OCI-M1 (cell line): ENCODE data around the gene SLC7A6OS.
"Not testable (repeated sequence)": the region's sequence is repeated elsewhere in the genome, so short reads cannot be mapped to it uniquely, and the experiment has no call there.

Source experiments
- DNase-seq: peaks from one replicate; lab custom pipeline; 2025; lab: John Stamatoyannopoulos, UW

SLC7A6OS gene

DNA sequence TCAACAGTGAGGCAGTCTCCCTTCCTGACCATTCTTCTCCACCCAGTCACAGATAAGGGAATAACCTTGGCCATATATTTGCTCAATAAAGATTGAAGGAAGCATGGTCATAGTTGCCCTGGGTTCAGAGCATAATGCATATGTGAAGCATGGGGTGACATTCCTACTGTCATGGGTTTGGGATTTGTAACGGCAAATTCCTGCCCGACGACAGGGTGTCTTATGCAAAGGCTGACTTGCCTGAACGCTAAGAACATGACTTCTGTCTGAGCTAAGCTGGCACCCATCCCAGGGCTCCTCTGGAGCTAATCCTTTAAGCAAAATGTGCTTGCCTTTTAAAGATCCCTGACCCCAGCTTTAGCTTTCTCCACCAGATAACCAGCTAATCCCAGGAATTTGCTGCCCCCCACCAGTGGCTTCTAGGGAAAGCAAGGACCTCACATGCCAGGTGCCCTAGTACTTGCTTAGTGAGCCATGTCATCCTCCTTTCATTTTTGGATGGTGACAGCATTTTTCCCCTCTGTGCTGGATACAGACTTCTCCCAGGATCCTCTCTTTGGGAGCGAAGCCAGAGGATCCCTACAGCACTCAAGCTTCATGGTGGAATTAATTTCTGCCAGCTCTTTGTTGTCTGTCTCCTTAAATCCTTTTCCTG is 11.7 kb downstream of the SLC7A6OS start:
- no peak for DNase-seq

DNA sequence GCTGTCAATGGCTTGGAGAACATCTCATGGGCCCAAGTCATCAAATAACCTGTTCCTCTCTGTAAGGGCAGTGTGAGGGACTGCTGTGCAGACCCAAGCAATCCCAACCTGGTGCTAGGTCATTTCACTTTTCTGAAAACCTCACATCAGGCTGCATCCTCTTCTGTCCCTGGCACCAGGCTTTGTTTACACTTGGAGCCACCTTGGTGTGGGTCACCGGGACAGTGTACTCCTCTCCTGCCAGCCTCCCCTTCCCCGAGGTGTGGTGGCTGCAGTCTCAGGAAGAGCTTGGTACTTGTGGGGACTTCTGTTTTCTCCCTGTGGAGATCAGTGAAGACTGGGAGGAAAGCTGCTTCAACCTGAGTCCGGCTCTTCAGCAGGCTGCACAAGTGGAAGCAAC is 12.4 kb downstream of the SLC7A6OS start:
- no peak for DNase-seq

DNA sequence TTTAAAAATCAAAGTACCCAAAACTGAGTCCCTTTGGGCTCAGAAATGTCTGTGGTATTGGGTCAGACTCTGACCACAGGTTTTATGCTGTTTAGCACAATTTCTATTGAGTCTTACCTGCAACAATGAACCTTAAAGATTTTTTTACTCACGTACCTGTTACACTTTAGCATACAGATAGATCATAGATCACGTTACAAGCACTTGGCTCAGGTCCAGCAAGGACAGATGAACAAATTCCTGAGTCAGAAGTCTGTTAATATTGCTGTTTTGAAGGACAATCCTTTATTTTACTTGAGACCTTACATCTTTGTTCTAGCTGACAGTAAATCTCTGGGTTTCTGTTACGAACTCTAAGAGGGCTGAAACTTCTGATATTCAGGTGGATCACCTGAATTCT is 12.8 kb downstream of the SLC7A6OS start:
- DNase-seq, result no peak

DNA sequence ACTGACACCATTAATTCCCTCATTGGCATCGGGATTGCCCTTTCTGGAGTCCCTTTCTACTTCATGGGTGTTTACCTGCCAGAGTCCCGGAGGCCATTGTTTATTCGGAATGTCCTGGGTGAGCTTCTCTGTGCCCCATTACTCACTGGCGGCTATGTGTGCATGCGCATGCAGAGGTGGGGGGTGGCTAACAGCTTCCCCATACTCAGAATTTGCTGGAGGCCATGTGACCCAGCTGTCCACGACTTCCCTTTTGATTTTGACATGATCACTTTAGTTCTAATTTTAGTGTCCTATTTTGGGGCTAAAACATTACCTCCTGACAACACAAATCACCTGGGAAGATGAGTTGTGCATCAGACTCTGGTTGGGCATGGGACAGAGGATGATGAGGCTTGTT is 14.1 kb downstream of the SLC7A6OS start:
- DNase-seq, result no peak

DNA sequence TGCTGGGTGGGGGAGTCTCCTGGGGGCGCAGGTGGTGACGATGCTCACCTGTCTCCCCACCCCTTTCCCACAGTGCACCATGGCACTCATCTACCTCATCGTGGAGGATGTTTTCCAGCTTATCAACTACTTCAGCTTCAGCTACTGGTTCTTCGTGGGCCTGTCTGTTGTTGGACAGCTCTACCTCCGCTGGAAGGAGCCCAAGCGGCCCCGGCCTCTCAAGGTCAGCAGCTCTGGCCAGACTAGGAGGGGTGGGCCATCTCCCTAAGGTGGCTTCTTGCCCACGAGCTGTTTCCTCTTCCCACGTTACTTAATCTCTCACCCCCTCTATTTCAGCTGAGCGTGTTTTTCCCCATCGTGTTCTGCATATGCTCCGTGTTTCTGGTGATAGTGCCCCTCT is 14.5 kb downstream of the SLC7A6OS start:
- DNase-seq, result no peak

DNA sequence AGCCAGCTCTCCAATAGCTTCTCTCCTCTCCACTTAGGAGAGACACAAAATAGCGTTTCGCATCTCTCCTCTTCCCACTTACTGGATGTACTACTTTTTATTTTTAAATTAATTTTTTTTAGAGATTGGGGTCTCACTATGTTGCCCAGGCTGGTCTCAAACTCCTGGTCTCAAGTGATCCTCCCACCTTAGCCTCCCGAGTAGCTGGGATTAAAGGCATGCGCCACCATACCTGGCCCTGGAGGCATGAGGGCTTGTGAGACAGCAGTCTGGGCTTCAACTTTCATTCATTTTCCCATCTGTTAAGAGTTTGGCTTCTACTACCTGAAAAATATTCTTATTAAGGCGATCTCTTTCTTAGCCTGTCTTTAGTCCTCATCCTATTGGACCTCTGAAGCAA is 18.3 kb downstream of the SLC7A6OS start:
- no peak for DNase-seq

DNA sequence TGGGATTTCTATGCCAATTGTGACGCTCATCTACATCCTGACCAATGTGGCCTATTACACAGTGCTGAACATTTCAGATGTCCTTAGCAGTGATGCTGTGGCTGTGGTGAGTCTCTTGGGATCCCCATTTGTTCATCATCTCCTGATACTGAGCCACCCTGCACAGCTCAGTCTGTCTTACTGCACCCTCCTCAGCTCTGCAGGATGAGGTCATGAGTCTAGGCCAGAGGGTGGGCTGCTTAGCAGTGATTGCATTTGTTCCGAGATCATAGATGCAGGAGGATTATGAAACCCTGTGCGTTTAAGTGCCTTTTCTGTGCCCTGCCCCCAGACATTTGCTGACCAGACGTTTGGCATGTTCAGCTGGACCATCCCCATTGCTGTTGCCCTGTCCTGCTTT is 19.5 kb downstream of the SLC7A6OS start:
- DNase-seq, result no peak

DNA sequence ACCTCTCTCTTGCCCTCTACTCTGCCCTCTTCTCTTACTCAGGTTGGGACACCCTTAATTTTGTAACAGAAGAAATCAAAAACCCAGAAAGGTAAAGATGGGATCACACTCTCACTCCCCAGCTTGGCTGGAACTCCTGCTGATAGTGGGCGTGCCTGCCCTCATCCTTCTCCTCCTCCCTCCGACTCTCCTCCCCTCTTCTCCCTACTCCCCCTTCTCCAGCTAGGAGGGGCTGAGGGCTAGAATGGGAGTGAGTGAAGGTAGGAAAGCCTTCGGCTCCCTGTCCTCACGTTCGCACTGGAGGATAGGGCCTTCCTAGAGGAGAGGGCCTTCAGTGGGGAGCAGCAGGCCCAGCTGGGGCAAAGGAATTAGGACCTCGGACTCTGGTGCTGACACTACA is 20.3 kb downstream of the SLC7A6OS start:
- no peak for DNase-seq

DNA sequence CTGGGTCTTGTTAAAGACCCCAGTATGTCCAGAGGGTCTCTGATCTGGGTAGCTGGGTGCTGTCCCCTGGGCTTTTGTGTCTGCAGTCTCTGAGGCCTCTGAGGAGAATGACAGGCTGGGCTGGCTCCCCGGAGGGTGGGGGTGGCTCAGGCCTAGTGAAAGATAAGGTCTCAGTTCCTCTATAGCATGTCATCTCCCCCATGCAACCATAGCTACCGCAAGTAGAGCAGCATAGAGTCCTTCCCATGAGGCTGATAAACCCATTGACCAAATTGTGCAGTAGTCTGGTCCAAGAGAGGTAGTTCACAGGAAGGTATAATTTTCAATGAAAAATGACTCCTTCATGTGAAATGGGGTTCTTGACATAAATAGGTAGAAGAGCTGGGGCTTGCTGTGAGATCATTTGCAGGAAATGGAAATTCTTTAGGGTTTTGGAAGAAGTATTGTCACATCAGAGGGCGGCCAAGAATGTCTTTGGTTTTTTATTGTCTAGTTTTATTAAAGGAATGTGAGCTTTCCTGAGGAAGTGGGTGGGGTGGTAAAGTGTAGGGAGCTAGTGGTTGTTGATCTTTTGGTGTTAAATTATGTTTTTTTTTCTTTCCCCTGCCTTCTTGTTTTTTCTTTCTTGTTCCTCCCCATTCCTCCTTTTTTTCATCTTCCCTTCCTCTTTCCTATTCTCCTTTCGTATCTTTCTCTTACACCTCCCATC is 21.0 kb downstream of the SLC7A6OS start:
- peak; percentile 94 for DNase-seq

DNA sequence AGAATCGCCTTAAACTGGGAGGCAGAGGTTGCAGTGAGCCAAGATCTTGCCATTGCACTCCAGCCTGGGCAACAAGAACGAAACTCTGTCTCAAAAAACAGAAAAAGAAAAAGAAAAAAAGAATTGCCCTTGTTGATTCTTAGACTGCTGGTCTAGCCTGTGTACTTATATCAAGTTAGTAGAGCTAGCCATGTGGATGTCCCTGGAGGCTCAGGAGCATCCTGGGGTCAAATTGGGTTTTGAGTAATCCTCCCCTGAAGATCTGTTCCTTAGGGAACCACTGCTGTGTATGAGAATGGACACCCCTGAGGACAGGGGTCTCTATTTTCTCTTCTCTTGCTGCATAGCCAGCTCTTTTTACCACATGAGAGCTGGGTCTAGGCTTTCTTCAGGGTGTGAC is 21.5 kb downstream of the SLC7A6OS start:
- DNase-seq, result no peak

DNA sequence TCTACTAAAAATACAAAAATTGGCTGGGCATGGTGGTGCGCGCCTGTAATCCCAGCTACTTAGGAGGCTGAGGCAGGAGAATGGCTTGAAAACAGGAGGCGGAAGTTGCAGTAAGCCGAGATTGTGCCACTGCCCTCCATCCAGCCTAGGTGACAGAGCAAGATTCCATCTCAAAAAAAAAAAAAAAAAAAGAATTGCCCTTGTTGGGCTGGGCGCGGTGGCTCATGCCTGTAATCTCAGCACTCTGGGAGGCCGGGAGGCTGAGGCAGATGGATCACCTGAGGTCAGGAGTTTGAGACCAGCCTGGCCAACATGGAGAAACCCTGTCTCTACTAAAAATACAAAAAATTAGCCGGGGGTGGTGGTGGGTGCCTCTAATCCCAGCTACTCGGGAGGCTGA is 21.9 kb downstream of the SLC7A6OS start:
- DNase-seq, result not testable (repeated sequence)

DNA sequence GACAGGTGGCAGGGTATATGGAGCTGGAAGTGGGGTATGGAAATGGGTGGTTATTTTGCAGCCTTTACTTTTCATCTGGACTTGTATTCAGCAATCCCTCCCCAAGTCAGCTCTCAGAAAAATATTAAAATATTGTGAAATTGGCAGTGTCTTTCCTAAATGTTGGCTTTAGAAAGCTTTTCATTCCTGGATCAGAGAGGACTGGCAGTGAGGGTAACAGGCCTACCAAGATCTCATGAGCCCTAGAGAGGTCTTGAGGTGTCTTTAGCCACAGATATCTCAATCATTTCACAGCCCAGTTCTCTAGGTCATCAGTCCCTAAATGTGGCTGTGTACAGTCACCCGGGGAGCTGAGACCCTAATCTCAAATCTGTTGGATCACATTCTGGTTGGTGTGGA is 22.5 kb downstream of the SLC7A6OS start:
- DNase-seq, result no peak

DNA sequence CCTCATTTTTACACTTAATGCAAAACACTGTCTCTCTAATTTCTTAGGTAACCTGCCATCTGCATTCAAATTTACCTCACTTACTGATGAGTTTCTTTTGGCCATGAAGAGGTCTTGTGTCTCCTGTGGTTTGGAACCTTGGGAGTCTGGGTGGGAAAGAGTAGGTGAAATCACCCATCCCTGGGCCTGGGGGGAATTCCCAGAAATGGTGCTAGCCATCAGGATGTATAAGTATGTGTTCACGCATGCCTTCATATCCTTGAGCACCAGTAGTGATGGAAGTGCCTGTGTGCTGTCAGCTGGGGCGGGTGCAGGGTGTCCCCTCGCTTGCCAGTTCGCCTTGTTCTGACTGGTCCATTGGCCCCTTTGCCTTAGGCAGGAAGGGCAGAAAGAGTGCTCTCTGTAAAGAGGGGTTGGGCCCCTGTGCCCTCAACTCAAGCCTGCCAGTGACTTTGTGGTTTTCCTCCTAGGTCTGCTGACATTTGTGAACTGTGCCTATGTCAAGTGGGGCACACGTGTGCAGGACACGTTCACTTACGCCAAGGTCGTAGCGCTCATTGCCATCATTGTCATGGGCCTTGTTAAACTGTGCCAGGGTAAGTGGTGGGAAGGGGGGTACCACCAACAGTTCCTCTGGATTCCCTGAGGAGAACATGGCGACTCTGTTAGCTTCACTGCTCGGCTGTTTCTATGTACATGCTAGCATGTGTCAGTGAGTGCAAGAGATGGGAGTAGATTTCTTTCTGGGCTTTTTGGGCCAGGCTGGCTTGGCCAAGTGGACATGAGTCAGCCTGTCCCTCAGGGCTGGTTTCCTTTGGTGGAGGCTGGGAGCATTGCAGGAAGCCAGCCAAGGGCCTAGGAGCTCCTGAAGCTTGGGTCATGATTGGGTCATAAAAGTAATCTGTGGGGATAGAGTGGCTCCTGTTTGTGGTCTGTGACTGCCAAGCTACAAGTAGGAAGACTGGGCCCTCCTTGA is 23.2 kb downstream of the SLC7A6OS start:
- peak; percentile 24 for DNase-seq

DNA sequence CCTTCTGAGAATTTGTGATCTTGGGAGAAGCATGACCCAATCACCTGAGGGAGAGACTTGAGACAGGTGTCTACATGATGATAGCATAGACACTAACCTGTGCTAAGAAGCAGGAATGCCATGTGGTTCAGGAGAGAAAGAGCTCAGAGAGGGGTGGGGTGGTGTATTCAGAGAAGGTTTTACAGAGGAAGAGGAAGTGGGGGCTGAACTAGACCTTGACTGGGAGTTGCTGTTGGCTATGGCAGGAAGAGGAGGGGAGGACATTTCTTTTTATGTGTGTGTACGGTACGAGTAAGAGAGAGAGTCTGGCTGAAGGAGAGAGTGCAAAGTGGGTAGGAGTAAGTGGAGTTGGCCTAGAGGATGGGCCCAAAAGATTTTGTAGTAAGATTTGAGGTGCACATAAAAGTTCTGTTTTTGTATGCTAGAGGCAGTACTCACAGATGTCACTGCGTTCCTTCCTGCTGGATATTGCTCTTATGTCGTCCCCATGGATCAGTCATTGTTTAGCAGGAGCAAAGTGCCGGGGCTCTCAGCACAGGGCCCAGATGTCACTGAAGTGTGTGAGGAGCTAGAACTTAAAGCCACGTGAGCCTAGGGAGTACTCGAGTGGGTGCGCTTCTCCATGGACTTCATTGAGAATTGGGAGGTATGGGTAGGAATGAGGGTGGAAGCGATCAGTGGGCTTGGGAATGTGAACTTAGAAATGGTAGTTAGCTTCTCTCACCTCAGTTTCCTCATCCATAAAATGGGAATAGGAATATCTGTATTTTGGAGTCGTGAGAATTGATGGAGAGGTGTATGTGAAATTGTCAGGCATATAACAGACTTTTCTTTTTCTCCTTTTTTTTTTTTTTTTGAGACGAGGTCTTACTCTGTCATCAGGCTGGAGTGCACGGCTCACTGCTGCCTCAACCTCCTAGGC is 24.3 kb downstream of the SLC7A6OS start:
- peak; percentile 50 for DNase-seq

DNA sequence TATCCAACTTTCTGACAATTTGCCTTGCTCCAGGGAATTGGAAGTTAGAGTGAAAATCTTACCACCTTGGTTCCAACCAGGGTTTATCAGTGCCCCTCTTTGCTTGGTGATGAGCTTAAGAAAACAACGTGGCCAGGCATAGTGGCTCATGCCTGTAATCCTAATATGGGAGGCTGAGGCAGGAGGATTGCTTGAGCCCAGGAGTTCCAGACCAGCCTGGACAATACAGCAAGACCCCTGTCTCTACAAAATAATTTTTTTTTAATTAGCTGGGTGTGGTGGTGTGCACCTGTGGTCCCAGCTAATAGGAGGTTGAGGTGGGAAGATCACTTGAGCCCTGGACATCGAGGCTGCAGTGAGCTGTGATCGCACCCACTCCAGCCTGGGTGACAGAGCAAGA is 25.1 kb downstream of the SLC7A6OS start:
- DNase-seq, result no peak

DNA sequence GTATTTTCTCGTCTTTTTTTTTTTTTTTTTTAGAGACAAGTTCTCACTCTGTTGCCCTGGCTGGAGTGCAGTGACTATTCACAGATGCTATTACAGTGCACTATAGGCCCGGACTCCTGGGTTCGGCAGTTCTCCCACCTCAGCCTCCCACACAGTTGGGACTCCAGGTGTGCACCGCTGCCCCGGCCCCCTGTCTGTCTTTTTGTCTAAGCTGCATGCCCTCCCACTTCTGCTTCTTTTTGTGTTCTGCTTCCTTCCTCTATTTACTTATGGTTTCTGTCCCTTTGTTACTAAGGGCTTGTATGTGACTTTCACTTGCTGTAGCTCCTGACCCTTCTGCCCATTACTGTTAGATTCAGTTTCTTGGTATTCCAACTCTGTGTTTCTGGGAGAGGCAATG is 25.9 kb downstream of the SLC7A6OS start:
- peak; percentile 56 for DNase-seq

DNA sequence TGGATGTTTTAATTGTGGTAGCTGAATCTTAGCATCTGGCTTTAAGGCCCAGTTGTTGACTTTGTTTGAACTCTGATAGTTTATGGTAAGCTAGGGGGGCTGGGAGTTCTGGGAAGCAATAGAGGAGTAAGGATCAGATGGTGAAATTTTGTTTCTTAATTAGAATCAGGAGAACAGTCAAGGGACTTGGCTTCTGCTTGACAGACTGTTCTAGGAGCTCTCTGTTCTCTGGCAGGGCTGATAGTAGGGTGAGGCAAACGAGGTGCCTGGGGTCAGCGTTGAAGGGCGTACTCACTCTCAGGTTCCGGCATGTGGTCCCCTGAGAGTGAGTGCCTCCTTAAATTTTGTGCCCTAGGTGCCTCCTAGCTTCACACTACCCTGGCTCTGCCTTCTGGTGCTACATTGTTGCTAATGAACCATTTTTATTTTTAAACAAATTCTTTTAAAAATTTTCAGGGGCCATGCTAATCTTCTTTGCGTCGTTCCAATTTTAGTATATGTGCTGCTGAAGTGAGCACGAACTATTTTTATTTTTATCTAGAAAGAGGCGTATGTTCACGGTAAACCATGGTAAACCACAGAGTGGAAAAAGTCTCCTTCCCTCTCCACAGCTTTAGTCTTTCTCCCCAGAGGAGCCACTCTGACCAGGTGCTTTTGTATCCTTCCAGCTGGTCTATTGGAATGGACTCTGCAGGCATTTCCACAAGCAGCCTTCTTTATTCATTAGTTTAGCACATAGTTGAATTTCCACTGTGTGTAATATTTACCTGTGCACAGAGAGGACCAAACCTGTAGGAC is 26.7 kb downstream of the SLC7A6OS start:
- DNase-seq, result peak; percentile 54

DNA sequence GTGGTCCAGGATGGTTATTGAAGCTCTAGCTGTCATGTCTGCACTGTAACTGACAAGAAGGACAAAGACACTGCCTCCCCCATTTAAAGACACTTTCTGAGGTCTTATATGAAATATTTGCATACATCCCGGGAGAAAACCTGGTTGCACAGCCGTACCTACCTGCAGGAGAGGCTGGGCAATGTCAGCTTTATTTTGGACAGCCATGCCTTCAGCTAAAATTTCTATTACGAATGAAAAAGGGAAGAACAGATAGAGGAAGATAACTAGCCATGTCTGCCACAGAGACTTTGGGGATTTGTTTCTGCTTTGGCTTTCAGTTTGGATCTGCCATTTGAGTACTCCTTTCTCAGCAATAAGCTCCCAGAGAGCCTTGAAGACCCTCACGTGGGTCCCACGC is 27.4 kb downstream of the SLC7A6OS start:
- DNase-seq, result peak; percentile 62

DNA sequence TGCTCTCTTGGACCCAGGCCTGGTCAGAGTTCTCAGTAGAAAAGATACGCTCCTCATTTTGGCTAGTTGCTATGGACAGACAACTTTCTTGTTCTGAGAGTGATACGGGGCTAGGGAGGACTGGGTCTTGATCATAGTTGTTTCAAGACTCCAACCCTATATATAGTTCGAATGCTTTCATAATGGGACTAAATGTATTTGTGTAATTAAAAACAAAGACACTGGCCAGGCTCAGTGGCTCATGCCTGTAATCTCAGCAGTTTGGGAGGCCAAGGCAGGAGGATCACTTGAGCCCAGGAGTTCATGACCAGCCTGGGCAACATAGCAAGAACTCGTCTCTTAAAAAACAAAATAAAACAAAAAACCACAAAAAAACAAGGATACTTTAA is 28.7 kb downstream of the SLC7A6OS start:
- DNase-seq, result no peak

DNA sequence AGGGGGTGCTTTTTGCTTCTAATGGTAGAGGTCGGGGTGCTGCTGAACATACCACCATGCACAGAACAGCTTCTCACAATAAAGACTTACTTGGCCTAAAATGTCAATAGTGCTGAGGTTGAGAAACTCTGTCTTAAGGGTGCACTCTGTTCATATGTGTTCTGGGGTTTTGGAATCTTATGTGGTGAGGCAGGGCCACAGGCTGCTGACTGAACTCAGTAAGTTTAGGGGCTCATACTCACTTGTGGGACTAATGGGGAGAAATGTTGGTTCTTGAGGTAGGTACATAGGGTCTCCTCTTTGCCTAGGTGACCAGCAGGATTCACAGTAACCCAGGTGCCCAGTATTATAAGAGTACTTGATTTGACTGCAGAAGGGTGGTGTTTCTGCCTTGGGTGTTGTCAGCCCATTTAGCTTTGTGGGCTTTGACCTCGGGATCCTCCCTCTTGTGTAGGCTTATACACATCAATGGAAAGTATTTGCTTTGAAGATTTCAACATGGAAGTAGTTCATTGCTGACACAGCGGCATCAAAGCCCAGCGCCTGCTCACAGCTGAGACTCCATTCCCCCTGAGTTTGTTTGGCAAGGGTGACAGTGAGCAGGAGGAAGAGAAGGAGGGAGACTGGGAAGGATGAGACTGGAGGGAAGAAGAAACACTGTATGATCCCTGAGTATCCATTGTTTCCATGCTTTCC is 29.2 kb downstream of the SLC7A6OS start:
- no peak for DNase-seq
